Gastrocnemius medialis (tissue), 4 donors: Measurements from ENCODE around the gene TCERG1L.

Experiments
- CTCF ChIP-seq, 5 experiments: fragments of 450-650 bp in 3 of 5; fragments of 200-600 bp in 2 of 5; sonication (generic) in 2 of 5; IDR thresholded peaks in 4 of 5; conservative IDR thresholded peaks in 1 of 5; 1 replicate in 4 of 5; 2 replicates in 1 of 5; pipeline ENCODE4 v1.5.1; 2016 to 2019; ENCODE audit warnings: antibody characterized with exemption in 5 of 5, mild to moderate bottlenecking in 3 of 5, moderate library complexity in 3 of 5
- POLR2A ChIP-seq, 2 donors: fragments of 450-650 bp; IDR thresholded peaks; one replicate each; pipeline ENCODE4 v1.6.1; 2017; ENCODE audit warnings: antibody characterized with exemption in 2 of 2, mild to moderate bottlenecking in 2 of 2, moderate library complexity in 2 of 2

GRCh38 chr10:131277969-131278368 lies 33.6 kb downstream of the TCERG1L start:
- TF ChIP-seq CTCF (IDR thresholded peaks at IDR 0.05 in 4 of 5, conservative IDR thresholded peaks at IDR 0.05 in 1 of 5): no peak
- no peak for TF ChIP-seq POLR2A (IDR thresholded peaks at IDR 0.05)
